Astrocyte of the spinal cord (primary cell): ENCODE measurements around the gene ACOX1.

Experiments used
- DNase-seq: peaks from one replicate; pipeline ENCODE4 v3.0.0; 2011; ENCODE audit warnings: low read depth, low spot score
- H3K4me3 ChIP-seq: 2 replicates; pipeline ENCODE4 v1.5.1; 2011; ENCODE audit warnings: low read depth, mild to moderate bottlenecking, low read length, moderate library complexity
- in situ Hi-C: cut with HindIII; loops from 2 replicates; pipeline ENCODE4 v1.10.0; 2017; ENCODE audit warnings: low sequenced_read_pairs
- TF ChIP-seq, protein P1 (sequence below): IDR thresholded peaks from 2 replicates; pipeline ENCODE4 v1.5.1; 2012; ENCODE audit warnings: low read depth, mild to moderate bottlenecking, low read length, inconsistent platforms

Gene ACOX1

DNA sequence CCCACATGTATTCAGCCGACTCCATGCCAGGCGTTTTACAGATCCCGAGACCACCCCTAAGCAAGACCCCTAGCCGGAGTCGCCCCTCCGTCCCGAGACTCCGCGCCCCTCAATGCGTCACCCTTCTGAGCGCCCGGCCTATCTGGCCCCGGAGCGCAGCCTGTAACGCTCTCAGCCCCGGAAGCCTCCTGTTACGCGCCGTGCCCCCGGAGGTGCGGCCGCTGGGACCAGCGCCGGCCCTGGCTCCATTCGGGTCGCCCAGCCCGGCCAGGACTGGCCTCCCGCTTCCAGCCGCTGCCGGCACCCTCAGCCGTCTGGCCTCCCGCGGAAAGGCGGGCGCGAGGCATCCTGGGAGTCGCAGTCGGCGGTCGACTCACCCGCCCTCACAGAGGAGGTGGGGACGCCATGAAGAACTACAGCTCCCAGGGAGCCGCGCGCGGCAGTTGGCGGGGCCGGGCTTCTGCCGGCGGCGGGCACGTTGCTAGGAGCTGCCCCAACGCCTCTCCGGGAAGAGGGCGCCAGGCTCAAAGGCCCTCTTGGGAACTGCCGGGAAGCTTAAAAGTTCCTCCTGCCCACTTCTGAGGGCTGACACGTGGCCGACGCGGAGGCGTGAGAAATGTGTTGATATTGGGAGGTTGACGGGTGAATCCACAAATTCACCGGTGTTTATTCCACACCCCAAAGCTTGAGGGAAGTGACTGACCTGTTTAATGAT is 38.1 kb downstream of the ACOX1 start, which contains the start of gene FBF1:
TSS of gene FBF1 (minus strand) at position 316 of the 715 bp plus-strand sequence. CDS start 2,893 bp downstream, outside the sequence.
- H3K4me3 ChIP-seq: peak within 1 kb of the TSS; percentile 78
- DNase-seq: peak; percentile 95
- in situ Hi-C loops: no loop called here
- TF ChIP-seq, protein P1, sequence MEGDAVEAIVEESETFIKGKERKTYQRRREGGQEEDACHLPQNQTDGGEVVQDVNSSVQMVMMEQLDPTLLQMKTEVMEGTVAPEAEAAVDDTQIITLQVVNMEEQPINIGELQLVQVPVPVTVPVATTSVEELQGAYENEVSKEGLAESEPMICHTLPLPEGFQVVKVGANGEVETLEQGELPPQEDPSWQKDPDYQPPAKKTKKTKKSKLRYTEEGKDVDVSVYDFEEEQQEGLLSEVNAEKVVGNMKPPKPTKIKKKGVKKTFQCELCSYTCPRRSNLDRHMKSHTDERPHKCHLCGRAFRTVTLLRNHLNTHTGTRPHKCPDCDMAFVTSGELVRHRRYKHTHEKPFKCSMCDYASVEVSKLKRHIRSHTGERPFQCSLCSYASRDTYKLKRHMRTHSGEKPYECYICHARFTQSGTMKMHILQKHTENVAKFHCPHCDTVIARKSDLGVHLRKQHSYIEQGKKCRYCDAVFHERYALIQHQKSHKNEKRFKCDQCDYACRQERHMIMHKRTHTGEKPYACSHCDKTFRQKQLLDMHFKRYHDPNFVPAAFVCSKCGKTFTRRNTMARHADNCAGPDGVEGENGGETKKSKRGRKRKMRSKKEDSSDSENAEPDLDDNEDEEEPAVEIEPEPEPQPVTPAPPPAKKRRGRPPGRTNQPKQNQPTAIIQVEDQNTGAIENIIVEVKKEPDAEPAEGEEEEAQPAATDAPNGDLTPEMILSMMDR: no peak

DNA sequence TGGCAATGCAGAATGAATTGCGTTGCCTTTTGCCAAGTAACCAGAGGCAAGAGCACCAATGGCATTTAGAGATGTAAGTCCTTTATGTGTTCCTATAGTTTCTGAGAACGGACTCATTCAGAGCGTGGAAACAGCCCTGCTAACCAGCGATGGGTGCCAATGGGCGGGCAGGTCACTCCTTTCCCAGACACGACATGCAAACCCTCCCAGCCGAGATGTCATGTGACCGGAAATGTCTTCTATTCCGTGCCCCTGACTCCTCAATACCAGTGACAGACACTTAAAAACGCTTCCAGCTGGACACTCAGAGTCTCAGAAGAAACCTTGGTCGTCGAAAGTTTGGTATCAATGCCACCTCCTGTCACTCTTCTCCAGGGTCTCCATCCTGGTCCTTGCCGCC is 41.3 kb downstream of the ACOX1 start:
- in situ Hi-C loops: no loop called here
- DNase-seq: no peak
- no peak overlapping the region for H3K4me3 ChIP-seq
- TF ChIP-seq, protein P1: no peak

DNA sequence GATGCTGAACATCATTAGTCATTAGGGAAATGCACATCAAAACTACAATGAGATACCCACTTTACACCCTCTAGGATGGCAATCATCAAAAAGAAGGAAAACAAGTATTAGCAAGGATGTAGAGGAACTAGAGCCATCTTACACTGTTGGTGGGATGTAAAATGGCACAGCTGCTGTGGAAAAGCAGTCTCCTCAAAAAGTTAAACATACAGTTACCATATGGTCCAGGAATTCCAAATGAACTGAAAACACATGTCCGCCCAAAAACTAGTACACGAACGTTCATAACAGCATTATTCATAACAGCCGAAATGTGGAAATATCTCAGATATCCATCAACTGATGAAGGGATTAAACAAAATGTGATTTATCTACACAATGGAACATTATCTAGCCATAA is 45.2 kb downstream of the ACOX1 start:
- no peak for DNase-seq
- TF ChIP-seq, protein P1: no peak
- no peak overlapping the region for H3K4me3 ChIP-seq
- in situ Hi-C loops: no loop called here

DNA sequence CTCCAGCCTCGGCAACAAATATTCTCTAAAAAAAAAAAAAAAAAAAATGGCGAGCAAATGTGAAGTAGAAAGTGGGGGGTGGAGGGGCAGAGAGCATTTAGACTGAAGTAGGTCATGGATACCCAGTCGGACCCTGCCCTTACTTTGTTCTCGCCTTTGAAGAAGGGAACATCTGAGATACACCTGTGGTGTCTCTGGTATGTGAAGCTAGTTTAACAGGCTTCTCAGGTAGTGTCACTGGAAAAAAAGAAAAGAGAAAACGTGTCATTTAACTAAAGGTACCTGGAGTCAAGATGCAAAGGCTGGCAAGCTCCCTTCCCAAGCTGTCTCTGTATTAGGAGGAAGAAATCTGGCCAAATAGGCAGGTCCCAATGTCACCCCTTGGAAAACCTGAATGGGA is 46.1 kb downstream of the ACOX1 start:
- TF ChIP-seq, protein P1: no peak
- H3K4me3 ChIP-seq: no peak overlapping the region
- in situ Hi-C loops: no loop called here
- no peak for DNase-seq

DNA sequence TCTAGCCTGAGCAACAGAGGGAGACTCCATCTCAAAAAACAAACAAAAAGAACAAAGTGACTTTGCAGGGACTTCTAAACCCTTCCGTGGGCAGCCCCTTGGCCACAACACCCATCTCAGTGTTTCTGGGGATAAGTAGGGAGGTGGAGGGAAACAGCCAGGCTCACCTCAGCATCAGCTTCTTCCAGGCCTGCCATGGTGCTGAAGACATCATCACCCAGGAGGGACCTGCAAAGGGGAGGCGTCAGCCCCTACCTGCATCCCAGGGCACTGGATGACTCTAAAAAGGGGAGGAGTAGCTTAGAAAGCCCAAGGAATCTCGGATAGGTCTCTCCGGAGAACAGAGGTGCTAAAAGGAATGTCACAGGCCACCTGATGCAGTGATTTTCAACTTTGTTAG is 47.9 kb downstream of the ACOX1 start:
- TF ChIP-seq, protein P1: no peak
- in situ Hi-C loops: no loop called here
- no peak for DNase-seq
- no peak overlapping the region for H3K4me3 ChIP-seq

DNA sequence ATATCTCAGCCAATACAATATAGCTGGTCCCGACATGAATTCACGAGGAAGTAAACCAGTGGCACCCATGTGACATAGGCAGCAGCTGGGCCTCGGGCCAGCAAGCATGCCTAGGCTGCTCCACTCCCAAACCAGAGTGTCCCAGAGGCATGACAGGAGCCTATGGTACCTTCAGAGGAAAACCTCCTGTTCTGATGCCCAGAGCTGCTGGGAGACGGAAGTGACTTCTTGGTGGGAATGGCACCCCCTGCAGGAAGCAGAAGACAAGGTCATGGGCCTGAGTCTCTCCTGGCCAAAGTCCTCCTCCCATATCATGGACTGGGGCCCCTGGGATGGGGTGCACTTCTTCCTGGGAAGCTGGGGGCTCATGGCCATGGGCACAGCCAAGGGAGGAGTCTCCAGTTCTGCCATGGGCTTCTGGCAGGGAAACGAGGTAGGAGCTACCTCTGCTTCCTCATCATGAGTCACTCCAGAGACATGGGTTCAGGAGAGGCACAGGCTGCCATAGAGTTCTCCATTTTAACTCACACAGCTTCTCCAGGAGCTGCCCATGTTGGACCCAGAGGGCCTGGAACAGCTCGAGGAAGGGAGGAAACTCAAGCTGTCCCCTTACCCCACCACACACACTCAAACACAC is 51.6 kb downstream of the ACOX1 start:
- TF ChIP-seq, protein P1: peak; percentile 30
- no peak overlapping the region for H3K4me3 ChIP-seq
- in situ Hi-C loops: no loop called here
- DNase-seq: no peak
